HT1080 (cell line): ENCODE measurements around the gene CHD3. TPM values are rescaled to one million over a fixed set of nuclear protein-coding genes. Genes with fewer than 3 reads are reported as not detected.

Experiments used
- DNase-seq: peaks from one replicate; pipeline ENCODE4 v3.0.0-alpha.2; 2015; ENCODE audit warnings: low read depth
- total RNA-seq: library from RNA; depleted of rRNA; stranded (reverse); fragments of >200 nt; shearing (Covaris generic); gene quantifications from 2 replicates; pipeline ENCODE4 v1.2.3, GENCODE V29; 2014

CHD3 gene
- total RNA-seq, 1 experiment from 2014 or later = 84.7 TPM

DNA sequence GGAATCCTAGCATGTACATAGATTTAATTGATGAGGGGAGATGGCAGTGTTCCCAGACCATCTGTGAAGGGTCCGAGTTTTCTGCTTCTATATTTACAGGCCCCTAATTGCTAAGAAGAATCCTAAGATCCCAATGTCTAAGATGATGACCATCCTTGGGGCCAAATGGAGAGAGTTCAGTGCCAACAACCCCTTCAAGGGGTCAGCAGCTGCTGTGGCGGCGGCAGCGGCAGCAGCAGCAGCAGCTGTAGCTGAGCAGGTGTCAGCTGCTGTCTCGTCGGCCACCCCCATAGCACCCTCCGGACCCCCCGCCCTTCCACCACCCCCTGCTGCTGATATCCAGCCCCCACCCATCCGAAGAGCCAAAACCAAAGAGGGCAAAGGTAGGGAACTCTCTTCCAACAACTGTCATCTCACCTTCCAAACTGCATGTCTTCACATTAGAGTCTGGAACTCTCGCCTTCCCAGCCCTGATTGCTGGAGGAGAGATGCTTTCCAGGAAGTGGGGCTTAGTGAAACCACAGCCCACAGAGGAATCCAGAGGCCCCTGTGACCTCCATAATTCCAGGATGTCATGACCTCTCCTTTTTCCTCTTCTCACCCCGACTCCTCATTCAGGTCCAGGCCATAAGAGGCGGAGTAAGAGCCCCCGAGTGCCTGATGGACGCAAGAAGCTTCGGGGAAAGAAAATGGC, 4.7 kb downstream of the CHD3 start:
- DNase-seq = no peak

GRCh38 chr17:7894226-7894625, 5.6 kb downstream of the CHD3 start:
- DNase-seq = no peak

GRCh38 chr17:7894866-7895265, 6.3 kb downstream of the CHD3 start:
- no peak for DNase-seq

DNA sequence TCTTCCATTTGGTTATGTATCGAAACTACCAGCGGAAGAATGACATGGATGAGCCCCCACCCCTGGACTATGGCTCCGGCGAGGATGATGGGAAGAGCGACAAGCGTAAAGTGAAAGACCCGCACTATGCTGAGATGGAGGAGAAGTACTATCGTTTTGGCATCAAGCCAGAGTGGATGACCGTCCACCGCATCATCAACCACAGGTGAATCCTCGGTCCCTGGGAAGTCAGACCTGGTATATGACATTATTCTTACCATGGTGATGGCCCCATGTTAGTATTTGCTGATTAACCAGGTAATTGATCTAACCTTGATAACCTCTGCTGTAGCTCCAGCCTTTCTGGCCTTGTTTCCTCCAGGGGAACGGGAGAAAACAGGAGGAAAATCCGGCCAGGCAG, 8.5 kb downstream of the CHD3 start:
- no peak for DNase-seq

DNA sequence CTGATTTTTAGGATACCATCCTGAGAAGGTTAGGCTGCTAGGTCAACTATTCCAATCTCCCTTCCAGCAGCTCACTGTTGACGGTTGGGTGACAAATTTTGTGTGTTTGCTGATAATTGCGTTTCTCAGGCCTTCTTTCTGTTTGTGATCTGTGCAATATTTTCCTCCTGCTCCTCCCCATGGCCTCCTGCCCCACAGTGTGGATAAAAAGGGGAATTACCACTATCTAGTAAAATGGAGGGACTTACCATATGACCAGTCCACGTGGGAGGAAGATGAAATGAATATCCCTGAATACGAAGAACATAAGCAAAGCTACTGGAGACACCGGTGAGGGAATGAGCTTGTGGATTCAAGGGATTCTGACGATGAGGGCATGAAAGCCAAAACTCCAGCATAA, 9.2 kb downstream of the CHD3 start:
- DNase-seq = peak; percentile 40

- no peak for DNase-seq
Measured at GRCh38 chr17:7903154-7904103, 14.8 kb downstream of the CHD3 start.

DNA sequence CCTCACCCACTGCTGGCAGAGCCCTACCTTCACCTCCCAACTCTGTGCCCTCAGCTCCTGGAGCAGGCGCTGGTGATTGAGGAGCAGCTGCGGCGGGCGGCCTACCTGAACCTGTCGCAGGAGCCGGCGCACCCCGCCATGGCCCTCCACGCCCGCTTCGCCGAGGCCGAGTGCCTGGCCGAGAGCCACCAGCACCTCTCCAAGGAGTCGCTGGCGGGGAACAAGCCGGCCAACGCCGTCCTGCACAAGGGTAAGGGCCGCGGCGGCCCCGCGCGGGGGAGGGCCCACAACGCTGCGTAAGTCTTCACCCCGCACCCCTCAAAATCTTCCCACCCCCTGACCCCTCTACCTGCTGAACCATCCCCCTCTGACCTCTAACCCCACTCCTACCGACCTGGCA, 20.5 kb downstream of the CHD3 start:
- no peak for DNase-seq

- no peak for DNase-seq
Measured at GRCh38 chr17:7910281-7910680, 21.7 kb downstream of the CHD3 start.

GRCh38 chr17:7910711-7911110, 22.1 kb downstream of the CHD3 start:
- no peak for DNase-seq

GRCh38 chr17:7911116-7911515, 22.5 kb downstream of the CHD3 start:
- no peak for DNase-seq

GRCh38 chr17:7912927-7913524, 24.4 kb downstream of the CHD3 start:
- DNase-seq = peak; percentile 76

DNA sequence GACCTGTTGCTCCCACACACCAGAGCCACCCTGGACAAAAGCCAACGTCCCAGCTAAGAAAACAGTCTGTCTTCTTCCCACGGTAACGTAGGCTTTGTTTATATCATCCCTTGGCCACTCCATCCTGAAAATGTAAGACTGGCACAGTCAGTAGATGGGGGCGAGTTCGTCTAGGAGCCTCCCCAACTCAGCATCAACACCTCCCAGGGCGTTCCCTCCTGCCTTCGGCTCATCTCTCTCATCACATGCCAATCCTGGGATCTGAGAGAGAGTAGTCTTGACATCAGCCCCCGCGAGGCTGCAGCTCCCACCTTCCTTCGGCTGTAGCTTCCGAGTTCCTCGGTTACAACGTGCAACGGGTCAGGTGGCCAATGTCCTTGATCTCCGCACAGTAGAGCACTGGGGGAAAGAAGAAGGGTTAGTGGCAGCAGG, 26.6 kb downstream of the CHD3 start:
- DNase-seq = no peak

- DNase-seq = peak; percentile 95
Measured at GRCh38 chr17:7915611-7916384, 27.2 kb downstream of the CHD3 start, which contains the start of gene RNF227. TSS of gene RNF227 (minus strand) at chr17:7916289. CDS start at chr17:7916195, 94 bp downstream.

DNA sequence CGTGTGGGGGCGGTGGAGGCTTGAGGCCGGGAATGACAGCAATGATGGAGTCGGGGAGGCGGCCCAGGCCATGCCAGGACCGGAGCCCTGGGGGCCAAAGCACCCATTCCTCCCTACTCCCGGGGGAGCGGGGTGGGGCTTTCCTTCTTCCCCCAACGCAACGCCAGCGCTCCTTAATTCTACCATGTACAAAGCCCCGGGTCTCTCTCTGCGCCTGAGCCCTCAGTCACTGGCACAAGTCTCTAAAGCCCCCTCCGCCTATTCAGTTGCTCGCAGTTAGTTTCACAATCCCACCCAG, 27.7 kb downstream of the CHD3 start:
- no peak for DNase-seq

DNA sequence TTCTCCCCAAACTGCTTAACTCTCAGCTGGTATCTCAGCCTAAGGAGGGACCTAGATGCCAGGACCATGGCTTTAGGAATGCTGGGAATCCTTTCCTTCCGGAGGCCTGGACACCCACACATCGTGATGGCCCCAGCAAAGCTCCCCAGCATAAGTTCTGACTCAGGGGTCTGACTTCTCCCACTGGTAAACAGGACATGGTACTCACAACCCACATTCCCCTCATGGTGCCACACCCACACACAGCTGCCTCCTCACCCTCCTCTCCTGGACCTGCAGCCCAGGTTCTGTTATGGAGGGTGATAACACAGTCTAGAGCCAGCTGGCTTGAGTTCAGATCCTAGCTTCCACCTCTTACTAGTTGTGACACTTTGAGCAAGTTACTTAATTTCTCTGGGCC, 28.2 kb downstream of the CHD3 start:
- DNase-seq = peak; percentile 38

DNA sequence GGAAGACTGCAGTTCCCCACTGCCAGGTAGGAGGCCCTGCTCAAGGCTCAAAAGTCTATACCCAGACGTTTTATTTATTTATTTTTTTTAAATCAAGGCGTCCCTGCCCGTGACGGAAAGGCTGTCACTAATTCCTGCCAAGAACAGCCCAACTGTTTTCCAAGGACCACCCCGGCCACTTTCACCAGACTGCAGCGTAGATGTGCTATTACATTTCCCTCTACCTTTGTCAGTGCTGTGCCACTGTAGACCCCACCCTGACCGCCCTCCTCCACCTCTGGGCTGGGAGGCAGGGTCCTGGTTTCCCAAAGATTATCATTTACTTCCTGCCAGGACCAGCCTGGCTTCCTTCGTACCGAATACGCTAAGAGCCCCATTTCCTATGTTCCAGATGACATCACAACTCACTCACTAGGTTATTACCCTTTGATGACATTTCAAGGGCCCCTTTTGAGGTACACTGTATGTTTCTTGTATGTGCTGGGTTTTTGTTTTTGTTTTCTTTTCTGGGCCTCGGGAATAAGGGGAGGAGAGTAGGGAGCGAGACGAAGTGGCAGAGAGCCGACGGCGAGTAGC, 33.8 kb downstream of the CHD3 start:
- DNase-seq = no peak

DNA sequence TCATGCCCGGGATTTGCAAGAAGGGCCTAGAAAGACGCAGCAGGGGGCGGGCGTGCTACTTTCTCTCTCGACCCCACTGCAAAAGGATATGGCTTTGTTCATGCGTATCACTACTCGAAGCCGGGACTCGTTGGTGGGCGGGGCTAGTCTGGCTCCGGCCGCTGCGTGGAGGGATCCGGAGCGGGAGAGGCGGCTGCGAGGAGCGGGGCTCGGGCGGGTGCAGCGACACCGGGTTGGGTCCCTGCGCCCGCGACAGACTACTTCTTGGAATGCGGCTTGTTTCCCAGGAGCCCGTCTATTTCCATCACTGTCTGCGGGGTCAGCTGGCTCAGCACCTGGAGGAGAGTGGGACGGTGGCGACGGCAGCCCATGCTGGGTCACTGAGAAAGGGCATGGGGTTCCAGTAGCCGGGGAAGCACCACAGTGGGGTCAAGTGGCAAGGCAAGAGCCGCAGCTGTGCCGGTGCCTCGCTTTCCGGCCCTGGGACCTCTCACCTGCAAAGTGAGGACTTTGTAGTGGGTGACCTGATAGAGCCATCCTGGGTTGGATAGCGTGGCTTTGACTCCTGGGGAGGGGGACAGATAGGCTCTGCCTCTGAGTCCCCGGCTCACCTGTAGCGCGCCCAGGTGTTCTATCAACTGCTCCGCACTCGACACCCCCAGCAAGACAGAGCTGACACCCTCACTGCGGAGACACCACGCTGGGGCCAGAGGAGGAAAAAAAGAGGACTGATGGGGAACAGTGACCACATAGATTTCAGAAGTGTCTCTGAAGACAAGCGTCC, 34.4 kb downstream of the CHD3 start:
- no peak for DNase-seq

- DNase-seq = peak; percentile 26
Measured at GRCh38 chr17:7927596-7927995, 39.0 kb downstream of the CHD3 start.

DNA sequence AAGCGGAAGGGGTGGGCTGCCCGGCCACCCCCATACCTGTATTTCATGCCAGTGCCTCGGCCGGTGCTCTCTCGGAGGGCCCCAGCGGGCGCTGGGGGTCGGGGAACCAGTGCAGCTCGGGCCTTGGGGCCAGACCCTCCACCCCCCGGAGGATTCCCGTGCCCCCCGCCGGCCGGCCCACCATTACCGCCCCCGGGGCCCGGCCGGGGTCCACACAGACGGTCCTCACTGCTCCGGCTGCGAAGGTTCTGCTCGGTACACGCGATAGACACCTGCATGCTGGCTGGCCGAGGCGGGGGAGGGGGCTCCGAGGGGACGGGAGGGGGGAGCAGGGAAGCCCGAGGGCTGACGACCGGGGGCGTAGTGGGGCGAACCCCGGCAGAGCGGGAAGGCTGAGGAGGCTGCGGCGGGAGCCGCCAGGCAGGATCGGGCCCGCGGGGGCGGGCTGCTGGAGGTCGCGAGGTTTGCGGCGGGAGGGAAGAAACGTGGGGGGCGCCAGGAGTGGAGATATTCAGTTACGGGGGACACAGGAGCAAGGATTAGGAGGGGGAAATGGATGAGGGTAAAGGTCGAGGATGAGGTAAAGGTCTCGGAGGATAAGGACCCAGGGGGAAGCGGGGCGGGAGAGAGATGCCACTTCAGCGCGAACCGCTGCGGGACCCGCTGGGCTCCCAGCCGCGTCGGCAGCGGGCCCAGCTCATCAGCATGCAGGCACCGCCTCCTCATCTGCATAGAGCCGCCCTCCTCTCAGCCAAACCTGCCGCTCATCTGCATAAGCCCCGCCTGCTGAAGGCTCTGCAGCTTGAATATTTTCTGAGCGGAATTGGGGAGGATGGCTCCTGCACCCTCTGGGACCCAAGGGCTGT, 40.8 kb downstream of the CHD3 start, which contains the start of gene KCNAB3:
Gene KCNAB3 (minus strand): TSS at position 699 of the 866 bp plus-strand sequence. CDS start 421 bp downstream, at position 278.
- no peak for DNase-seq
